Thymus (tissue), 11 donors: ENCODE measurements around the gene GARNL3. TPM values are rescaled to one million over a fixed set of nuclear protein-coding genes. Genes with fewer than 3 reads are reported as not detected.

ENCODE experiments used
- DNase-seq, 9 donors: peaks; one replicate each; pipeline ENCODE4 v3.0.0-alpha.2; 2013; ENCODE audit warnings: low spot score in 9 of 9, low read depth in 6 of 9, missing footprints in 1 of 9
- H3K27ac ChIP-seq, 2 donors: one replicate each; pipeline ENCODE4 v1.5.1; 2013; ENCODE audit warnings: control low read depth in 1 of 2, low read depth in 1 of 2, low read length in 1 of 2, mild to moderate bottlenecking in 1 of 2, moderate library complexity in 1 of 2
- H3K27me3 ChIP-seq, 2 donors: one replicate each; pipeline ENCODE4 v1.5.1; 2013; ENCODE audit warnings: low read length in 1 of 2; ENCODE audit not compliant: control insufficient read depth in 2 of 2, insufficient read depth in 1 of 2
- H3K36me3 ChIP-seq, 2 donors: one replicate each; pipeline ENCODE4 v1.5.1; 2013; ENCODE audit warnings: low read length in 1 of 2, mild to moderate bottlenecking in 1 of 2, moderate library complexity in 1 of 2; ENCODE audit not compliant: control insufficient read depth in 2 of 2, insufficient read depth in 2 of 2
- H3K4me1 ChIP-seq, 2 donors: one replicate each; pipeline ENCODE4 v1.5.1; 2013; ENCODE audit warnings: low read length in 2 of 2; ENCODE audit not compliant: control insufficient read depth in 2 of 2, insufficient read depth in 2 of 2
- H3K4me3 ChIP-seq, 2 donors: one replicate each; pipeline ENCODE4 v1.5.1; 2013; ENCODE audit warnings: low read length in 2 of 2, control low read depth in 1 of 2, mild to moderate bottlenecking in 1 of 2
- H3K9me3 ChIP-seq, 2 donors: one replicate each; pipeline ENCODE4 v1.5.1; 2013; ENCODE audit warnings: low read length in 1 of 2, mild to moderate bottlenecking in 1 of 2; ENCODE audit not compliant: control insufficient read depth in 2 of 2, insufficient read depth in 1 of 2
- WGBS: extraction: QIAGEN DNeasy Blood & Tissue Kit; methylation state at CpG from one replicate; pipeline ENCODE4 v1.1.7; 2013; 5-methylcytosine and 5-hydroxymethylcytosine counted together
- polyA plus RNA-seq: library from polyadenylated mRNA; stranded (reverse); fragments of 200-250 nt; gene quantifications from one replicate; pipeline ENCODE4 v1.2.3, GENCODE V29; 2013
- total RNA-seq: library from RNA; stranded (reverse); fragments of 120-200 nt; gene quantifications from one replicate; pipeline ENCODE4 v1.2.4, GENCODE V29; 2013
- donor health status: healthy.

GARNL3 gene
- total and polyA plus RNA-seq, 2 donors = 1.5 to 2.2 TPM

DNA sequence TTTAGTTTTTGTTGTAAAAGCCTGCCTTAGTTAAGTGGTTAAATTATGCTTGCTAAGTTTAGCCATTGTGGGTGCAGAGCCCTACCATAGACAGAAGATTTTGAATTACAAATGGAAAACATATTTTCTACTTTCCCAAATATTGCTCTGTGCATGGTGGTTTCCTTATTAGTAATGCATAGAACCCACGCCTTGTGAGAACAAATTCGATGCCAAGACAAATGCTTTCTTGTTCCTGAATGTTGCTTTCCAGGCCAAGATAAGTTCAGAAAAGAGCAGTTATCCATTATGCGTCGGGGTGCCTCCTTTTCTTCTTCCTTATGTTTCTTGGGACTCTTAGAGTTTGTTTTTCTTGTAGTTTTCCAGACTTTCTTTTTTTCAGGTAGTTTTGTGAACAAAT is 31.0 kb upstream of the GARNL3 start:
- 96% methylated on average over 4 of the region's 4 CpGs for WGBS
- no peak for DNase-seq
- no peaks in the 10 kb centered on the region for H3K4me1 ChIP-seq
- H3K27me3 ChIP-seq = peaks cover 2 to 13% of the 10 kb centered on the region in 2 donors
- H3K9me3 ChIP-seq = no peaks in the 10 kb centered on the region
- no peak overlapping the region for H3K27ac ChIP-seq
- no peaks in the 10 kb centered on the region for H3K36me3 ChIP-seq
- H3K4me3 ChIP-seq = no peak overlapping the region

DNA sequence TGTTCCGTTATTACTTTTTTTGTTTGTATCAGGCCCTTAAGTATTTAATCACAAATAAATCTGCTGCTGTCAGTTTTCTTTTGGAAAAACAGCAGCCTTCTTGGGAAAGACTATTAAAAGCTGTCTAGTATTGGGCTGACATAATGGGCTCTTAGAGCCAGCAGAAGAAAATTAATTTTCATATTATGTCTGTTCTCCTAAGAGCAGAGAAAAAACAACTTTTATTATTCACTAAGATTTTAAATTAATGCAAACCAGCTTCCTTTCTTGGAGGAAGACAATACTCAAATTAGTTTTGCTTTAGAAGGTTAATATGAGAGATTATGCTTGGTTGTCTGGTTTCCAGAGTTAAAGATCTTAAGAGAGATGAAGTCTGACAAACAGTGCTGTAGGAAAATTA is 30.6 kb upstream of the GARNL3 start:
- Histone ChIP-seq H3K36me3 (no peaks in the 10 kb centered on the region), H3K4me3 (no peak overlapping the region), H3K27ac (no peak overlapping the region), H3K4me1 (no peaks in the 10 kb centered on the region), H3K27me3 (peaks cover 2 to 13% of the 10 kb centered on the region in 2 donors), H3K9me3 (no peaks in the 10 kb centered on the region)
- no peak for DNase-seq
- WGBS = 95% methylated on average over 1 of the region's 1 CpG

DNA sequence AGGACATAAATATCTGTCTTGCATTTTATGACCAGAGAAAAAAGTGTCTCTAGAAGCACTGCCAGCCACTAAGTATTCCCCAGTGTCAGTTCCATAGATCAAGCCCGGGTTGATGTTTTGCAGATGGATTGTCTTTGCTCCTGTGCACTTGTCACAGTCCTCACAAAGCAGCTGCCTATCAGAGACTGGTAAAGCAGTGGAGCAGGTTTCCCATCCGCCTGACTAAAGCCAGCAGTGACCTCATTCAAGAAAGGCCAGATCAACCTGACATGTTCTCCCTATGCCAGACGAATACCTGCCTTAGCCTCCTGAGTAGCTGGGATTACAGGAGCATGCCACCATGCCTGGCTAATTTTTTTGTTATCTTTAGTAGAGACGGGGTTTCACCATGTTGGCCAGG is 26.8 kb upstream of the GARNL3 start:
- Histone ChIP-seq H3K4me1 (no peaks in the 10 kb centered on the region), H3K9me3 (no peaks in the 10 kb centered on the region), H3K27ac (no peak overlapping the region), H3K27me3 (peaks cover 2 to 3% of the 10 kb centered on the region in 2 donors), H3K4me3 (no peak overlapping the region), H3K36me3 (no peaks in the 10 kb centered on the region)
- DNase-seq = no peak
- 98% methylated on average over 4 of the region's 4 CpGs for WGBS

DNA sequence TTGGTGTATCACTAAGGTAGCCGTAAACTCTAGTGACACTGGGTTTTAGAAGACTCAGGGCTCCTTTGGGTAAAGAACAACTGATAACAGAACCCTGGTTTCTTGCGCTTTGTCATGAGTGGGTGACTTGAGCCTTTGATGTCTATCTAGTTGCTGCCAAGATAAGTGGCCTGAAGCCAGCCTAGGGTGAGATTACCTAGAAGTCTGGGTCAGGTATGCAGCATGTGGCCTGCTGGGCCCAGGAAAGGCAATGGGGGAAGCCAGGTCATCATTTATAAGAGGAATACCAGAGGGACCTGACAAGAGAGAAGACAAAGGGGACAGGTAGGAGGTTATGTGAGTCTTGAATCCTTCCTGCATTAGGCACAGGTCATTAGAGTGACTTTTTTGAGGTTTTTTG is 23.2 kb upstream of the GARNL3 start:
- H3K27me3 ChIP-seq = peaks cover 2 to 8% of the 10 kb centered on the region in 2 donors
- DNase-seq = no peak
- peaks cover 4 to 5% of the 10 kb centered on the region in 2 donors for H3K4me1 ChIP-seq
- H3K4me3 ChIP-seq = no peak overlapping the region
- H3K27ac ChIP-seq = no peak overlapping the region
- no peaks in the 10 kb centered on the region for H3K36me3 ChIP-seq
- no peaks in the 10 kb centered on the region for H3K9me3 ChIP-seq
- WGBS = 96% methylated on average over 2 of the region's 2 CpGs

DNA sequence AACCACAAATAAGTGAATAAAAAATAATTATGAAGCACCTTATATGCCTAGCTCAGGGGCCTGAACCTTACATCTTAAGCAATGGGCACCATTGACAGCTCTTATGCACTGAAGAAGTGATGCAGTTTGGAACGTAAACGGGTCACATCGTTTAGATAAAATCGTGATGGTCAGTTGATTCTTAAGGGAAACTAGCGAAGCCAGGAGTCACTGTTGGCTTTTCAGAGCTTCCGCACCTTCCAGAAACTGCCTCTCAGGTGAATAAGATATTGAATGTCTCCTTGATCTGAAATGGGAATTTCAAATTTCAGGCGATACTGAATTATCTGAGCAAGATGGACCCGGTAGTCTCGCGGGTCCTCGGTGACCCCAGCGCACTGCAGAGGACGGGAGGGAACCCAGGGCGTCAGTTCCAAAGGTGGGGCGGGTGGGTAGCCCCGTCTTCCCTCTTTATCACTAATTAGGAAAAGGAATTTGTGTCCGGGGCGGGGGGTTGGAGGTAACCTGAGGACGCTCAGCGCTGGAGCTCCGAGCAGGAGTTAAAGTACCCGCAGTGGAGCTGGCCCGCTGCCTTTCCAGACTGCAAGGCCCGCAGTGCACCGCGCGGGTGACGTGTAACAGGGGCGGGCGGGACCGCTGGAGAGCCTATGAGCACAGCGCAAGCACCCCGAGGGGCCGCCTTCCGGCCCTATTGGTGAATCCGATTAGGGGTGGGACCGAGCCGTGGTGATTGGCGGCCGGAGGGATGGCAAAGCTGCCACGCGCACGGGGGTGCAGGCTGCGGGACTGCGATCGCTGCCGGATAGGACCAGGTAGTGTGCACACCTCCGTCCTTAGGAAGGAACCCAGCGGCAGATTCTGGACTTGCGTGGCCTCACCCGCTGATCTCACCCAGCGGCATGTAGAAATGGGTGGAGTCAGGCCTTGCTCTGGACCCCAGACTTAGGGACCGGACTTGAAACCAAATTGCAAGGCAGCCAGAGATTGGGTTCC is 19.7 kb upstream of the GARNL3 start:
- WGBS = 12% methylated on average over 53 of the region's 53 CpGs
- Histone ChIP-seq H3K4me3 (peak overlapping the region; percentile 55 to 56), H3K36me3 (no peaks in the 10 kb centered on the region), H3K27ac (peak overlapping the region in 1 of 2 donors; percentile 18), H3K27me3 (peaks cover 0 to 15% of the 10 kb centered on the region in 2 donors), H3K4me1 (peaks cover 4 to 5% of the 10 kb centered on the region in 2 donors), H3K9me3 (no peaks in the 10 kb centered on the region)
- DNase-seq = peak; percentile 75 to 96 (median 89)

DNA sequence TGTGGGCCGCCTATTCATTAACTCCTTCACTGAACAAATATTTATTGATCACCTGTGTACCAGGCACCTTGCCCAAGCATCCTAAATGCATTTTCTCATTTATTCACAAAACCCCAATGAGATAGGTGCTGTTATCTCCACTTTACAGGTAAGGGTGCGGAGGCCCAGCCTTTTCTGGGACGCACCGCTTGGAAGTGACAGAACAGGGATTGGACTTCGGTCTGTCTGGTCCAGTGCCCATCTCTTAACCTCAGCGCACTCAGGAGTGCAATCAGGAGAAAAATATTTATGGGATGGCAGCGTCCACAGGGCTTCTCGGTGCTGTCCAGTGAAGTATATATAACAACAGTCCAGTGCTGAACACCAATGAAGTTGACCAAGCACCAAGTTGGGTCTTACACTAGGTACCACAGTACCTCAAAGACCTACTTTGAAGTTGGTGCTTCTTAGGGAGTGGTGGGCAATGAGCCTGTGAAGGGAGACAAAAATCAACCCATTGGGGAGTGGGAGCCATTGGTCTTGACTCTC is 18.9 kb upstream of the GARNL3 start:
- no peaks in the 10 kb centered on the region for H3K36me3 ChIP-seq
- no peak overlapping the region for H3K27ac ChIP-seq
- H3K4me3 ChIP-seq = peak overlapping the region; percentile 55 to 56
- DNase-seq = no peak
- peaks cover 4 to 5% of the 10 kb centered on the region in 2 donors for H3K4me1 ChIP-seq
- no peaks in the 10 kb centered on the region for H3K9me3 ChIP-seq
- peaks cover 0 to 15% of the 10 kb centered on the region in 2 donors for H3K27me3 ChIP-seq
- 89% methylated on average over 8 of the region's 8 CpGs for WGBS

DNA sequence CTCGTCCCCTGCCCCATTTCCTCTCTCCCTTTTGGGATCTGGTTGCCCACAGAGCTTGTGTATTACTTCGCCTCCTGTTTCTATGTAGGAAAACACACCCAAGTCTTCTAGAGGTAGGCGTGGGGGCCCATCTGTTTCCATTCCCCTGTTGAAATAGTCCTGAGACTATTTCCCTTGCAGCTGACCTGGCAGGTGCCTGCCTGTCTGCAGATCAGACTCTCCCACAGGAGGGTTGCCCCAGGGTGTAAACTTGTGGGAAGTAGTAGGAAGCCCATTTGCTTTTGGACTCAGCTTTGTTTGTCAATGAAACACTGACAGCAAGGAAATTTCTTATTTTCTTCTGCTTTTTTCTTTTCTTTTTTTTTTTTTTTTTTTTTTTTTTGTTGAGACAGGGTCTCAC is 16.3 kb upstream of the GARNL3 start:
- Histone ChIP-seq H3K4me1 (peaks cover 4 to 5% of the 10 kb centered on the region in 2 donors), H3K9me3 (no peaks in the 10 kb centered on the region), H3K4me3 (no peak overlapping the region), H3K36me3 (no peaks in the 10 kb centered on the region), H3K27ac (no peak overlapping the region), H3K27me3 (peaks cover 0 to 13% of the 10 kb centered on the region in 2 donors)
- WGBS = 96% methylated on average over 3 of the region's 3 CpGs
- DNase-seq = no peak

DNA sequence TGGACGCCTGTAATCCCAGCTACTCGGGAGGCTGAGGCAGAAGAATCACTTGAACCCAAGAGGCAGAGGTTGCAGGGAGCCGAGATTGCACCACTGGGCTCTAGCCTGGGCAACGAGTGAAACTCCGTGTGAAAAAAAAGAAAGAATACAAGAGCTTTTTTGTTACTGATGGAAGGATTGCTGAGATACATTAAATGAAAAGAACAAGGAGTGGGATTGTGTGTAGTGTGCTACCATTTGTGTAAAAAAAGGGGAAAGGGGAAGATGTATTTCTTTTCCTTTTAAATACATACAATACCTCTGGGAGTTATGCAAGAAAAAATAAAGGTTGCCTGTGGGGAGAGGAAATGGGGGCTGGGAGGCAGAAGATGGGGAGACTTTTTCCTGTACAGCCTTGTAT is 14.7 kb upstream of the GARNL3 start:
- H3K27ac ChIP-seq = no peak overlapping the region
- H3K36me3 ChIP-seq = no peaks in the 10 kb centered on the region
- no peak overlapping the region for H3K4me3 ChIP-seq
- peaks cover 4 to 5% of the 10 kb centered on the region in 2 donors for H3K4me1 ChIP-seq
- peaks cover 0 to 16% of the 10 kb centered on the region in 2 donors for H3K27me3 ChIP-seq
- 96% methylated on average over 5 of the region's 5 CpGs for WGBS
- DNase-seq = no peak
- H3K9me3 ChIP-seq = no peaks in the 10 kb centered on the region

DNA sequence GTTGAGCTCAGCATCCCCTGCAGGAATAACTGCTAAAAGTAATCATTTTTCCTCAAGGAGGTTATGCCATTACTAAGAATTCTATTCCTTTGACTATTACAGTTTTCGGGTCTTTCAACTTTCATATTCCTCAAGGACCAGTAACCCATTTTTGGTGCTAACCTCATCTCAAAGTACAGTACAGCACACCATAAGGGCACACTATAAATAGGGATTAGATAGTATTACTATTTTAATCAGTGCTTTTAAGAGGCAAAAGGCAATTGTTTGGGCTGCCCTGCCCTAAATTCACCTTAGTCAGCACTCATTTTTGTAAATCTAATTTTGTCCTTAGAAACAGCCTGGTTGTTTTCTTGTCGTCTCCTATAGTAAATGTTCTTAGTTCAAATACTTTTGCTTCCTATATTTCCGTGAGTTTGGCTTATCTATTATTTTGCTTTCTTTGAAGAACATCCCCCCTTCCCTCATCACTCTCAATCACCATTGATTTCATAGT is 13.6 kb upstream of the GARNL3 start:
- 97% methylated on average over 3 of the region's 3 CpGs for WGBS

More for the DNA sequence above, 13.6 kb upstream of the GARNL3 start:
- Histone ChIP-seq H3K27me3 (peaks cover 0 to 13% of the 10 kb centered on the region in 2 donors), H3K27ac (no peak overlapping the region), H3K9me3 (no peaks in the 10 kb centered on the region), H3K36me3 (no peaks in the 10 kb centered on the region), H3K4me3 (no peak overlapping the region), H3K4me1 (no peaks in the 10 kb centered on the region)
- no peak for DNase-seq
